Thyroid gland (tissue), 4 donors: ENCODE results near the gene ADARB2. TPM values are rescaled to one million over a fixed set of nuclear protein-coding genes. Genes with fewer than 3 reads are reported as not detected.
"Not testable (repeated sequence)": the region's sequence is repeated elsewhere in the genome, so short reads cannot be mapped to it uniquely, and the experiment has no call there.

ENCODE experiments used
- DNase-seq, 2 donors: peaks; one replicate each; pipeline ENCODE4 v3.0.0-alpha.2; 2019
- H3K27ac ChIP-seq, 3 donors: fragments of 200-600 bp; sonication (generic); 1 replicate in 2 of 3; 2 replicates in 1 of 3; pipeline ENCODE4 v1.5.1; 2016 to 2019; ENCODE audit warnings: mild to moderate bottlenecking in 1 of 3, moderate library complexity in 1 of 3
- H3K27me3 ChIP-seq: fragments of 200-600 bp; sonication (generic); one replicate; pipeline ENCODE4 v1.5.1; 2019
- H3K36me3 ChIP-seq, 2 donors: fragments of 200-600 bp; sonication (generic); one replicate each; pipeline ENCODE4 v1.5.1; 2016 to 2019
- H3K4me1 ChIP-seq, 2 donors: fragments of 200-600 bp; sonication (generic); one replicate each; pipeline ENCODE4 v1.5.1; 2017 to 2019
- H3K4me3 ChIP-seq, 3 donors: fragments of 200-600 bp; sonication (generic); replicated peaks in 1 of 3; 1 replicate in 2 of 3; 2 replicates in 1 of 3; pipeline ENCODE4 v1.5.1; 2016; ENCODE audit warnings: mild to moderate bottlenecking in 1 of 3
- H3K9me3 ChIP-seq: fragments of 200-600 bp; sonication (generic); one replicate; pipeline ENCODE4 v1.5.1; 2017
- POLR2A ChIP-seq, 2 donors: fragments of 450-650 bp; IDR thresholded peaks; one replicate each; pipeline ENCODE4 v1.6.1; 2017; ENCODE audit warnings: antibody characterized with exemption in 2 of 2, mild to moderate bottlenecking in 2 of 2, moderate library complexity in 1 of 2
- WGBS, 2 donors: methylation state at CpG; one replicate each; pipeline ENCODE4 v1.1.5; 2017; 5-methylcytosine and 5-hydroxymethylcytosine counted together
- intact Hi-C: fragments of 100-400 bp; cut with DNase I; formaldehyde crosslinking; loops from one replicate; pipeline ENCODE4 v1.15.1; 2023
- total RNA-seq, 4 donors: library from RNA; depleted of rRNA; stranded (reverse); fragments of >200 nt; gene quantifications; one replicate each; pipeline ENCODE4 v1.2.3, GENCODE V29; 2016
- TF ChIP-seq, protein P1 (sequence below), 6 experiments: fragments of 200-600 bp in 3 of 6; fragments of 450-650 bp in 3 of 6; sonication (generic) in 3 of 6; IDR thresholded peaks; one replicate each; pipeline ENCODE4 v1.5.1; 2016 to 2019; ENCODE audit warnings: antibody characterized with exemption in 6 of 6, mild to moderate bottlenecking in 2 of 6, inconsistent platforms in 1 of 6, moderate library complexity in 1 of 6

The ADARB2 gene
- total RNA-seq, 4 donors from 2014 or later, result 0.08 to 0.15 TPM; not detected in 2

- no peak for TF ChIP-seq POLR2A (IDR thresholded peaks at IDR 0.05)
- TF ChIP-seq, protein P1, sequence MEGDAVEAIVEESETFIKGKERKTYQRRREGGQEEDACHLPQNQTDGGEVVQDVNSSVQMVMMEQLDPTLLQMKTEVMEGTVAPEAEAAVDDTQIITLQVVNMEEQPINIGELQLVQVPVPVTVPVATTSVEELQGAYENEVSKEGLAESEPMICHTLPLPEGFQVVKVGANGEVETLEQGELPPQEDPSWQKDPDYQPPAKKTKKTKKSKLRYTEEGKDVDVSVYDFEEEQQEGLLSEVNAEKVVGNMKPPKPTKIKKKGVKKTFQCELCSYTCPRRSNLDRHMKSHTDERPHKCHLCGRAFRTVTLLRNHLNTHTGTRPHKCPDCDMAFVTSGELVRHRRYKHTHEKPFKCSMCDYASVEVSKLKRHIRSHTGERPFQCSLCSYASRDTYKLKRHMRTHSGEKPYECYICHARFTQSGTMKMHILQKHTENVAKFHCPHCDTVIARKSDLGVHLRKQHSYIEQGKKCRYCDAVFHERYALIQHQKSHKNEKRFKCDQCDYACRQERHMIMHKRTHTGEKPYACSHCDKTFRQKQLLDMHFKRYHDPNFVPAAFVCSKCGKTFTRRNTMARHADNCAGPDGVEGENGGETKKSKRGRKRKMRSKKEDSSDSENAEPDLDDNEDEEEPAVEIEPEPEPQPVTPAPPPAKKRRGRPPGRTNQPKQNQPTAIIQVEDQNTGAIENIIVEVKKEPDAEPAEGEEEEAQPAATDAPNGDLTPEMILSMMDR (IDR thresholded peaks at IDR 0.05), result no peak
- Histone ChIP-seq H3K27ac (no peak overlapping the region), H3K4me1 (no peaks in the 10 kb centered on the region), H3K4me3 (no peak overlapping the region), H3K9me3 (no peaks in the 10 kb centered on the region), H3K27me3 (no peaks in the 10 kb centered on the region), H3K36me3 (no peaks in the 10 kb centered on the region)
- 86 to 88% methylated on average over 9 of the region's 9 CpGs for WGBS, 2 donors
- no peak for DNase-seq
- intact Hi-C loops, result no loop called here
These were observed 378.3 kb downstream of the ADARB2 start for GRCh38 chr10:1358860-1359625.

DNA sequence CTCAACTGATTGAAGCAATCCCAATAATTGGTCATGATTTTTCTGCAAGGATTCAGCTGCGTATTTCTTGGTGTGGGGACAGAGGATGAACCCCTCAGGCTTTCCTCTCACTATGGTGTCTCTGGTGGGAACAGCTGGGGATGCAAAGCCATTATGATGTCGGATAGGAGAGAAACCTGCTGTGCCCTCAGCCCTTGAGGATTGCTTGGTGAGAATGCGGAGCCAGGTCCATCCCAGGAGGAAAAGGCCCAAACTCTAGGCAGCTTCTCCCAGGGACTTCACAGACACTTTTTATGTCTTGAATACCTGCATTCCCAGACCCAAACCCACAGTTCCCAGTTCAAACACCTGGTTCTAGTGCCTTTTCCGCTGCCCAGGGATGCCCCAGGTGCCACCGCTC, 379.2 kb downstream of the ADARB2 start:
- WGBS, 2 donors, result 88 to 92% methylated on average over 5 of the region's 5 CpGs
- DNase-seq, result no peak
- Histone ChIP-seq H3K36me3 (no peaks in the 10 kb centered on the region), H3K27me3 (no peaks in the 10 kb centered on the region), H3K4me3 (no peak overlapping the region), H3K9me3 (no peaks in the 10 kb centered on the region), H3K4me1 (no peaks in the 10 kb centered on the region), H3K27ac (no peak overlapping the region)
- intact Hi-C loops, result no loop called here
- no peak for TF ChIP-seq POLR2A (IDR thresholded peaks at IDR 0.05)
- TF ChIP-seq, protein P1 (IDR thresholded peaks at IDR 0.05), result no peak

DNA sequence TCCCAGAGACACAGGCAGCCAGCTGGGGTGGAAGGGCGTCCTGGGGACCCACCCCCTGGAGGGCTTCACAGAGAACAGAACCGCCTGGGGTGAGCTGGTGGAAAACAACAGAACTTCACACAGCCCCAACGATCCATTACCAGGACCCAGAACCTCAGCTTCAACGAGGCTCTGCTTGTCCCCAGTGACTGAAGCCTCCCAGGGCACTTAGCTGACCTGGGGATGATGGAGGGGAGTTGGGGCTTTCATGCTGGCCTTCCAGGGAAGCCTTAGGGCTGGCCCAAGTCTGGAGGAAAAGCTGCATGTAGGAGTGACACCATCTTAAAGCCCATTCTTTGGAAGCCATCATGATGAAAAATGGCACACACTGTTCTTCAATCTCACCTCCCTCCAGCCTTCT, 381.0 kb downstream of the ADARB2 start:
- WGBS, 2 donors, result 61 to 71% methylated on average over 4 of the region's 4 CpGs
- Histone ChIP-seq H3K4me1 (no peaks in the 10 kb centered on the region), H3K9me3 (no peaks in the 10 kb centered on the region), H3K27ac (no peak overlapping the region), H3K27me3 (no peaks in the 10 kb centered on the region), H3K36me3 (no peaks in the 10 kb centered on the region), H3K4me3 (no peak overlapping the region)
- intact Hi-C loops, result no loop called here
- TF ChIP-seq, protein P1 (IDR thresholded peaks at IDR 0.05), result no peak
- no peak for TF ChIP-seq POLR2A (IDR thresholded peaks at IDR 0.05)
- DNase-seq, result no peak

DNA sequence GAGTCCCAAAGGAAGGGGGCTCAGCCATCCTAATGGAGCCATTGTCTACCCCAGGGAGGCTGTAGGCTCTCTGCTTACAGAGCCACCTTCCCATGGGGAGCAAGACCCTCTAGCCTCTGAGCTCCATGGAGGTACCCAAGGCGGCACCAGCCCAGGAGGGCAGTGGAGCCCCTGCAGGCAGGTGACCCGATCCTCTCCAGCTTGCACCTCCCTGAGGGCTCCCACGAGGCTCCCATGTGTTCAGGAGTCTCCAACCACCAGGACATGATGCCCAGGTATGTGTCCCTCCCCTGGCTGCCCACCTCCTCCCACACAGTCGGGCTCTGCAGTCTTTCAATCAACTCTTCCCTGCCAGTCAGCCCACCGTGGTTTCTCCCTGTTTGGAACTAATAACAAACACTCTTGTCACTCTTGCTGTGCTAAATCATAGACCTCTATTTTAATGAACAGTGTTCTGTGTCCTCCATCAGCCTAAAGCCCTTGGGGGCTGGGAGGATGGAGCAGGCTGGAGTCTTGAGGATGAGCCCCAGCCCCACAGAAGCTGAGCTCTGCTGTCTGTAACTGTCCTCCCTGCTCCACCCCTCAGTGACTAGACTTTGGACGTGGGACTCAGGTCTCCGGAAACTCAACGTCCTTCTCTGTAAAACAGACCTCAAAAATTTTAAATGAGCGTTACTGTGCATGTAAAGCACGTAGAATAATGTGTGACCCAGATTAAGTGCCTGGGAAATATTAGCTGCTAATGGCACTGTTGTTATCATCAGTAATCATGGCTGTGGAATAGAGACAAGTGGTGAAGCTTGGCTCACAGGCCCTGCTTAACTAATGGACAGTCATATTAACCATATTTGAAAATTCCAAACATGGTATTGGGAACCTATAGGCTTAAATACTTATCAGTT, 382.3 kb downstream of the ADARB2 start:
- Histone ChIP-seq H3K27me3 (no peaks in the 10 kb centered on the region), H3K4me1 (no peaks in the 10 kb centered on the region), H3K36me3 (no peaks in the 10 kb centered on the region), H3K27ac (no peak overlapping the region), H3K9me3 (no peaks in the 10 kb centered on the region), H3K4me3 (no peak overlapping the region)
- DNase-seq, result no peak
- WGBS, 2 donors, result 75 to 76% methylated on average over 10 of the region's 10 CpGs
- no peak for TF ChIP-seq POLR2A (IDR thresholded peaks at IDR 0.05)
- TF ChIP-seq, protein P1 (IDR thresholded peaks at IDR 0.05), result no peak
- intact Hi-C loops, result no loop called here

- H3K27ac ChIP-seq, H3K4me3 ChIP-seq, H3K4me1 ChIP-seq, H3K9me3 ChIP-seq, intact Hi-C loops, DNase-seq, H3K36me3 ChIP-seq, H3K27me3 ChIP-seq: not testable (repeated sequence)
- WGBS, 2 donors, result 75 to 82% methylated on average over 7 of the region's 7 CpGs
These were observed 385.0 kb downstream of the ADARB2 start for GRCh38 chr10:1352296-1352695.
